HEK293 (cell line): ENCODE measurements around the gene MDFIC2.

Experiments used
- CTCF ChIA-PET: fragments of 350-600 bp; formaldehyde crosslinking; extraction: SDS; loops from one replicate; lab custom pipeline; 2021; ENCODE audit warnings: antibody characterized with exemption; lab: Yijun Ruan, JAX
- POLR2A ChIA-PET: fragments of 300-600 bp; formaldehyde crosslinking; extraction: SDS; loops from one replicate; lab custom pipeline; 2020; ENCODE audit warnings: antibody characterized with exemption, inconsistent platforms; lab: Yijun Ruan, JAX
- H3K27ac ChIP-seq: fragments of 200-500 bp; sonication (Bioruptor generic); 2 replicates; pipeline ENCODE4 v1.5.1; 2014; ENCODE audit warnings: low read depth, low read length, control low read depth, inconsistent platforms; ENCODE audit errors: extremely low read depth
- H3K36me3 ChIP-seq, 2 experiments: fragments of 200-500 bp in 1 of 2; sonication (Bioruptor generic) in 1 of 2; 1 replicate in 1 of 2; 2 replicates in 1 of 2; pipeline ENCODE4 v1.5.1; 2014 to 2017; ENCODE audit warnings: inconsistent platforms in 2 of 2, low read length in 2 of 2; ENCODE audit not compliant: control insufficient read depth in 2 of 2, insufficient read depth in 1 of 2
- H3K4me1 ChIP-seq: fragments of 200-500 bp; sonication (Bioruptor generic); 2 replicates; pipeline ENCODE4 v1.5.1; 2014; ENCODE audit warnings: mild to moderate bottlenecking, low read length, inconsistent platforms; ENCODE audit not compliant: control insufficient read depth, insufficient read depth
- H3K4me3 ChIP-seq: 2 replicates; pipeline ENCODE4 v1.5.1; 2011; ENCODE audit warnings: low read depth, mild to moderate bottlenecking, control low read depth, low read length, moderate library complexity
- H3K9me3 ChIP-seq: fragments of 200-500 bp; sonication (Bioruptor generic); 2 replicates; pipeline ENCODE4 v1.5.1; 2014; ENCODE audit warnings: low read depth, low read length, inconsistent platforms; ENCODE audit not compliant: control insufficient read depth, insufficient read depth
- GFI1B ChIP-seq: fragments of 450-650 bp; formaldehyde crosslinking; IDR thresholded peaks from 2 replicates; pipeline ENCODE4 v1.5.1; 2016; ENCODE audit warnings: missing biosample characterization, missing genetic modification characterization
- GLIS1 ChIP-seq: fragments of 450-650 bp; formaldehyde crosslinking; IDR thresholded peaks from 2 replicates; pipeline ENCODE4 v1.5.1; 2016; ENCODE audit warnings: missing biosample characterization, missing genetic modification characterization
- OVOL3 ChIP-seq: fragments of 450-650 bp; formaldehyde crosslinking; IDR thresholded peaks from 2 replicates; pipeline ENCODE4 v1.5.1; 2016; ENCODE audit warnings: missing biosample characterization, missing genetic modification characterization
- ZBTB21 ChIP-seq: fragments of 450-650 bp; formaldehyde crosslinking; IDR thresholded peaks from 2 replicates; pipeline ENCODE4 v1.5.1; 2017; ENCODE audit warnings: missing biosample characterization, missing genetic modification characterization
- ZBTB44 ChIP-seq: fragments of 450-650 bp; IDR thresholded peaks from 2 replicates; pipeline ENCODE4 v1.5.1; 2018; ENCODE audit warnings: missing biosample characterization, mild to moderate bottlenecking, missing genetic modification characterization
- ZBTB7A ChIP-seq: fragments of 450-650 bp; formaldehyde crosslinking; IDR thresholded peaks from 2 replicates; pipeline ENCODE4 v1.5.1; 2016; ENCODE audit warnings: low read depth, missing biosample characterization, missing genetic modification characterization
- ZFP3 ChIP-seq: fragments of 450-650 bp; formaldehyde crosslinking; IDR thresholded peaks from 2 replicates; pipeline ENCODE4 v1.5.1; 2016; ENCODE audit warnings: low read depth, missing biosample characterization, missing genetic modification characterization
- ZNF121 ChIP-seq: fragments of 450-650 bp; formaldehyde crosslinking; IDR thresholded peaks from 2 replicates; pipeline ENCODE4 v1.5.1; 2016; ENCODE audit warnings: missing biosample characterization, missing genetic modification characterization
- ZNF133 ChIP-seq: fragments of 450-650 bp; formaldehyde crosslinking; IDR thresholded peaks from 2 replicates; pipeline ENCODE4 v1.5.1; 2016; ENCODE audit warnings: missing biosample characterization, missing genetic modification characterization
- ZNF175 ChIP-seq: fragments of 450-650 bp; formaldehyde crosslinking; IDR thresholded peaks from 2 replicates; pipeline ENCODE4 v1.5.1; 2016; ENCODE audit warnings: missing biosample characterization, missing genetic modification characterization
- ZNF324 ChIP-seq: fragments of 450-650 bp; formaldehyde crosslinking; IDR thresholded peaks from 2 replicates; pipeline ENCODE4 v1.5.1; 2016; ENCODE audit warnings: missing biosample characterization, missing genetic modification characterization
- ZNF335 ChIP-seq: fragments of 450-650 bp; formaldehyde crosslinking; conservative IDR thresholded peaks from 2 replicates; pipeline ENCODE4 v1.5.1; 2016; ENCODE audit warnings: missing biosample characterization, missing genetic modification characterization
- ZNF341 ChIP-seq: fragments of 450-650 bp; formaldehyde crosslinking; IDR thresholded peaks from 2 replicates; pipeline ENCODE4; 2016; ENCODE audit warnings: low read depth, missing biosample characterization, missing genetic modification characterization
- ZNF354C ChIP-seq: fragments of 450-650 bp; formaldehyde crosslinking; IDR thresholded peaks from 2 replicates; pipeline ENCODE4 v1.5.1; 2016; ENCODE audit warnings: missing biosample characterization, missing genetic modification characterization, low read depth, borderline replicate concordance
- ZNF433 ChIP-seq: fragments of 450-650 bp; formaldehyde crosslinking; IDR thresholded peaks from 2 replicates; pipeline ENCODE4 v1.5.1; 2016; ENCODE audit warnings: missing biosample characterization, missing genetic modification characterization, low read depth
- ZNF473 ChIP-seq: fragments of 450-650 bp; formaldehyde crosslinking; IDR thresholded peaks from 2 replicates; pipeline ENCODE4 v1.5.1; 2017; ENCODE audit warnings: missing biosample characterization, missing genetic modification characterization
- ZNF529 ChIP-seq: fragments of 450-650 bp; formaldehyde crosslinking; IDR thresholded peaks from 2 replicates; pipeline ENCODE4 v1.5.1; 2017; ENCODE audit warnings: missing genetic modification characterization, missing biosample characterization; ENCODE audit not compliant: insufficient replicate concordance
- ZNF555 ChIP-seq: fragments of 450-650 bp; formaldehyde crosslinking; conservative IDR thresholded peaks from 2 replicates; pipeline ENCODE4 v1.5.1; 2017; ENCODE audit warnings: missing biosample characterization, mild to moderate bottlenecking, missing genetic modification characterization, inconsistent platforms
- ZNF639 ChIP-seq: fragments of 450-650 bp; formaldehyde crosslinking; IDR thresholded peaks from 2 replicates; pipeline ENCODE4 v1.5.1; 2016; ENCODE audit warnings: missing biosample characterization, missing genetic modification characterization
- ZNF658 ChIP-seq: fragments of 450-650 bp; formaldehyde crosslinking; IDR thresholded peaks from 2 replicates; pipeline ENCODE4; 2016; ENCODE audit warnings: missing biosample characterization, missing genetic modification characterization
- ZNF747 ChIP-seq: fragments of 450-650 bp; formaldehyde crosslinking; IDR thresholded peaks from 2 replicates; pipeline ENCODE4 v1.5.1; 2016; ENCODE audit warnings: missing biosample characterization, missing genetic modification characterization
- ZNF776 ChIP-seq: fragments of 450-650 bp; formaldehyde crosslinking; IDR thresholded peaks from 2 replicates; pipeline ENCODE4 v1.5.0; 2017; ENCODE audit warnings: missing biosample characterization, missing genetic modification characterization, borderline replicate concordance
- ZNF785 ChIP-seq: fragments of 450-650 bp; formaldehyde crosslinking; IDR thresholded peaks from 2 replicates; pipeline ENCODE4 v1.5.1; 2016; ENCODE audit warnings: missing biosample characterization, missing genetic modification characterization
- ZNF843 ChIP-seq: fragments of 450-650 bp; formaldehyde crosslinking; IDR thresholded peaks from 2 replicates; pipeline ENCODE4 v1.5.1; 2016; ENCODE audit warnings: missing biosample characterization, missing genetic modification characterization
- ZSCAN16 ChIP-seq: fragments of 450-650 bp; formaldehyde crosslinking; IDR thresholded peaks from 2 replicates; pipeline ENCODE4 v1.5.1; 2016; ENCODE audit warnings: missing biosample characterization, missing genetic modification characterization
- ZSCAN23 ChIP-seq: fragments of 450-650 bp; formaldehyde crosslinking; IDR thresholded peaks from 2 replicates; pipeline ENCODE4 v1.5.1; 2016; ENCODE audit warnings: missing biosample characterization, missing genetic modification characterization
- TF ChIP-seq, protein P1 (sequence below): IDR thresholded peaks from 2 replicates; pipeline ENCODE4 v1.6.1; 2011; ENCODE audit warnings: mild to moderate bottlenecking, low read depth, low read length, borderline replicate concordance
- TF ChIP-seq, protein P2 (sequence below): fragments of 450-650 bp; formaldehyde crosslinking; IDR thresholded peaks from 2 replicates; pipeline ENCODE4 v1.5.1; 2016; ENCODE audit warnings: missing biosample characterization, missing genetic modification characterization
- TF ChIP-seq, protein P3 (sequence below): fragments of 450-650 bp; formaldehyde crosslinking; IDR thresholded peaks from 2 replicates; pipeline ENCODE4 v1.5.1; 2016; ENCODE audit warnings: missing biosample characterization, missing genetic modification characterization, low read depth
- TF ChIP-seq, protein P4 (sequence below): fragments of 450-650 bp; formaldehyde crosslinking; IDR thresholded peaks from 2 replicates; pipeline ENCODE4 v1.5.1; 2016; ENCODE audit warnings: missing biosample characterization, missing genetic modification characterization

MDFIC2 gene

DNA sequence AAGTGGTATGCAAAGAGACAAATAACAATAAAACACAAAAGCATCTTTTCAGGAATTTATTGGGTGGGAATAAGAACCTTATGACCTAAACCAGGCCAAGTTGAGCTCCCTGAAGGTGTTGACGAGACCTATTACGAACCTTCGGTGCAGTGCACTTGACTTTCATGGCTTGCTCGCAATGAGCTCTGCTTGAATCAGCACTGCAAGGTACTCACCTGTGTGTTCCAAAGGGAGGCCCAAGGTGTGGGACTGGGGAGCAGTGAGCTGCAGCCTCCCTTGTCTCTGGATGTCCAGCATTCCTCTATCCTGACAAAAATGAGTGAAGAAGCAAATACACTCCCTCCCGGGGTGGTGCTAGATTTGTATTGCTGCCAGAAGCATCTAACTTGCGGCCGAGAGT lies at the start of gene MDFIC2:
MDFIC2 (minus strand) TSS at position 303 of the 400 bp plus-strand sequence. CDS start 665 bp downstream, outside the sequence.
- TF ChIP-seq ZNF433 (tag by site-specific recombination) (no peak), ZFP3 (tag by site-specific recombination) (no peak), ZNF529 (no peak), ZNF324 (tag by site-specific recombination) (no peak), ZNF121 (tag by site-specific recombination) (no peak), ZBTB44 (tag by site-specific recombination) (no peak), ZNF776 (no peak), ZNF341 (tag by site-specific recombination) (no peak), ZSCAN16 (tag by site-specific recombination) (no peak), GFI1B (tag by site-specific recombination) (no peak), ZNF555 (tag by site-specific recombination) (no peak), ZNF843 (tag by site-specific recombination) (no peak)
- TF ChIP-seq, protein P1, sequence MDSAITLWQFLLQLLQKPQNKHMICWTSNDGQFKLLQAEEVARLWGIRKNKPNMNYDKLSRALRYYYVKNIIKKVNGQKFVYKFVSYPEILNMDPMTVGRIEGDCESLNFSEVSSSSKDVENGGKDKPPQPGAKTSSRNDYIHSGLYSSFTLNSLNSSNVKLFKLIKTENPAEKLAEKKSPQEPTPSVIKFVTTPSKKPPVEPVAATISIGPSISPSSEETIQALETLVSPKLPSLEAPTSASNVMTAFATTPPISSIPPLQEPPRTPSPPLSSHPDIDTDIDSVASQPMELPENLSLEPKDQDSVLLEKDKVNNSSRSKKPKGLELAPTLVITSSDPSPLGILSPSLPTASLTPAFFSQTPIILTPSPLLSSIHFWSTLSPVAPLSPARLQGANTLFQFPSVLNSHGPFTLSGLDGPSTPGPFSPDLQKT = no peak
- TF ChIP-seq, protein P2, sequence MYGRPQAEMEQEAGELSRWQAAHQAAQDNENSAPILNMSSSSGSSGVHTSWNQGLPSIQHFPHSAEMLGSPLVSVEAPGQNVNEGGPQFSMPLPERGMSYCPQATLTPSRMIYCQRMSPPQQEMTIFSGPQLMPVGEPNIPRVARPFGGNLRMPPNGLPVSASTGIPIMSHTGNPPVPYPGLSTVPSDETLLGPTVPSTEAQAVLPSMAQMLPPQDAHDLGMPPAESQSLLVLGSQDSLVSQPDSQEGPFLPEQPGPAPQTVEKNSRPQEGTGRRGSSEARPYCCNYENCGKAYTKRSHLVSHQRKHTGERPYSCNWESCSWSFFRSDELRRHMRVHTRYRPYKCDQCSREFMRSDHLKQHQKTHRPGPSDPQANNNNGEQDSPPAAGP (tag by site-specific recombination) = no peak
- TF ChIP-seq, all 188 proteins: peak for 0
- Histone ChIP-seq H3K4me1 (no peaks in the 10 kb centered on the region), H3K27ac (no peak within 1 kb of the TSS), H3K36me3 (no peaks in the 10 kb centered on the region), H3K9me3 (no peaks in the 10 kb centered on the region), H3K4me3 (no peak within 1 kb of the TSS)
- ChIA-PET POLR2A (no interaction called here), CTCF (interaction anchor here (0.5 to 0.6 kb wide), 2 partner anchors 206 to 1238 kb away, joined by 3 to 4 read pairs; no protein-coding TSS in a partner anchor)

GRCh38 chr3:70360979-70361760 lies 48.7 kb upstream of the MDFIC2 start:
- Histone ChIP-seq H3K4me1 (no peaks in the 10 kb centered on the region), H3K4me3 (no peak overlapping the region), H3K36me3 (no peaks in the 10 kb centered on the region), H3K27ac (no peak overlapping the region), H3K9me3 (no peaks in the 10 kb centered on the region)
- POLR2A ChIA-PET = no interaction called here
- no peak for TF ChIP-seq ZNF785 (tag by site-specific recombination)
- TF ChIP-seq ZNF175 (tag by site-specific recombination) = no peak
- TF ChIP-seq OVOL3 (tag by site-specific recombination) = no peak
- TF ChIP-seq ZBTB7A (tag by site-specific recombination) = no peak
- no peak for TF ChIP-seq ZNF354C (tag by site-specific recombination)
- no peak for TF ChIP-seq ZBTB21 (tag by site-specific recombination)
- no peak for TF ChIP-seq ZNF473
- no peak for TF ChIP-seq ZNF335 (tag by site-specific recombination)
- no peak for TF ChIP-seq ZSCAN23 (tag by site-specific recombination)
- TF ChIP-seq, protein P3, sequence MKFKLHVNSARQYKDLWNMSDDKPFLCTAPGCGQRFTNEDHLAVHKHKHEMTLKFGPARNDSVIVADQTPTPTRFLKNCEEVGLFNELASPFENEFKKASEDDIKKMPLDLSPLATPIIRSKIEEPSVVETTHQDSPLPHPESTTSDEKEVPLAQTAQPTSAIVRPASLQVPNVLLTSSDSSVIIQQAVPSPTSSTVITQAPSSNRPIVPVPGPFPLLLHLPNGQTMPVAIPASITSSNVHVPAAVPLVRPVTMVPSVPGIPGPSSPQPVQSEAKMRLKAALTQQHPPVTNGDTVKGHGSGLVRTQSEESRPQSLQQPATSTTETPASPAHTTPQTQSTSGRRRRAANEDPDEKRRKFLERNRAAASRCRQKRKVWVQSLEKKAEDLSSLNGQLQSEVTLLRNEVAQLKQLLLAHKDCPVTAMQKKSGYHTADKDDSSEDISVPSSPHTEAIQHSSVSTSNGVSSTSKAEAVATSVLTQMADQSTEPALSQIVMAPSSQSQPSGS = no peak
- no peak for TF ChIP-seq ZNF658
- no peak for TF ChIP-seq ZNF747 (tag by site-specific recombination)
- TF ChIP-seq ZNF639 (tag by site-specific recombination) = no peak
- TF ChIP-seq GLIS1 (tag by site-specific recombination) = no peak
- TF ChIP-seq ZNF133 (tag by site-specific recombination) = no peak
- TF ChIP-seq, protein P4, sequence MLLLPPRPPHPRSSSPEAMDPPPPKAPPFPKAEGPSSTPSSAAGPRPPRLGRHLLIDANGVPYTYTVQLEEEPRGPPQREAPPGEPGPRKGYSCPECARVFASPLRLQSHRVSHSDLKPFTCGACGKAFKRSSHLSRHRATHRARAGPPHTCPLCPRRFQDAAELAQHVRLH (tag by site-specific recombination) = no peak
- CTCF ChIA-PET = no interaction called here
